H7 (cell line): ENCODE results near the gene LY6G5B. TPM values are rescaled to one million over a fixed set of nuclear protein-coding genes. Genes with fewer than 3 reads are reported as not detected.

Experiments
- DNase-seq: peaks from one replicate; pipeline ENCODE4 v3.0.0; 2012
- H3K27me3 ChIP-seq: 2 replicates; pipeline ENCODE4 v1.6.0; 2011; ENCODE audit warnings: mild to moderate bottlenecking, low read length; ENCODE audit not compliant: control insufficient read depth, insufficient read depth
- H3K36me3 ChIP-seq: replicated peaks from 2 replicates; pipeline ENCODE4 v1.5.1; 2011; ENCODE audit warnings: low read length; ENCODE audit not compliant: control insufficient read depth, insufficient read depth
- H3K4me3 ChIP-seq: 2 replicates; pipeline ENCODE4 v1.5.1; 2011; ENCODE audit warnings: low read depth, mild to moderate bottlenecking, control low read depth, low read length, moderate library complexity; ENCODE audit not compliant: insufficient read depth
- total RNA-seq: library from RNA; depleted of rRNA; stranded (reverse); fragments of >200 nt; shearing (Covaris generic); gene quantifications from 2 replicates; pipeline ENCODE4 v1.2.3, GENCODE V29; 2014

Gene LY6G5B
- total RNA-seq, 1 experiment from 2014 or later: 2.9 TPM

DNA sequence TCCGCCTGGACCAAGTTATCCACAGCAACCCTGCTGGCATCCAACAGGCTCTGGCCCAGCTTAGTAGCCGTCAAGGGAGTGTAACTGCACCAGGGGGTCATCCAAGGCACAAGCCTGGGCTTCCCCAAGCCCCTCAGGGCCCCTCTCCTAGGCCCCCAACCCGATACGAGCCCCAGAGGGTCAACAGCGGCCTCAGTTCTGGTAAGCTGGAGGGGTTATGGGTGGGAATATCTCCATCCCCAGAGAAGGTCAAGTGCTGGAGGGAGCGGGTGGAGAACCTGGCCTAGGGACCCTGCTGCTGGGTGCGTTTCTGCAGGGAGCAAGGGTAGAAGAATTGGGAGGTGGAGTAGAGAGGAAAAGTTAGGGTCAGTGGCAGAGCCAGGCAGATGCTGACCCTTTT, 36.3 kb upstream of the LY6G5B start:
- Histone ChIP-seq H3K36me3 (peaks cover 77% of the 10 kb centered on the region), H3K27me3 (no peaks in the 10 kb centered on the region), H3K4me3 (no peak overlapping the region)
- no peak for DNase-seq

- H3K36me3 ChIP-seq: peaks cover 71% of the 10 kb centered on the region
- DNase-seq: no peak
- H3K27me3 ChIP-seq: no peaks in the 10 kb centered on the region
- no peak overlapping the region for H3K4me3 ChIP-seq
Measured at GRCh38 chr6:31634131-31634530, 35.6 kb upstream of the LY6G5B start.

GRCh38 chr6:31634969-31635575, 34.7 kb upstream of the LY6G5B start:
- H3K27me3 ChIP-seq: no peaks in the 10 kb centered on the region
- DNase-seq: no peak
- H3K36me3 ChIP-seq: peaks cover 71% of the 10 kb centered on the region
- H3K4me3 ChIP-seq: no peak overlapping the region

DNA sequence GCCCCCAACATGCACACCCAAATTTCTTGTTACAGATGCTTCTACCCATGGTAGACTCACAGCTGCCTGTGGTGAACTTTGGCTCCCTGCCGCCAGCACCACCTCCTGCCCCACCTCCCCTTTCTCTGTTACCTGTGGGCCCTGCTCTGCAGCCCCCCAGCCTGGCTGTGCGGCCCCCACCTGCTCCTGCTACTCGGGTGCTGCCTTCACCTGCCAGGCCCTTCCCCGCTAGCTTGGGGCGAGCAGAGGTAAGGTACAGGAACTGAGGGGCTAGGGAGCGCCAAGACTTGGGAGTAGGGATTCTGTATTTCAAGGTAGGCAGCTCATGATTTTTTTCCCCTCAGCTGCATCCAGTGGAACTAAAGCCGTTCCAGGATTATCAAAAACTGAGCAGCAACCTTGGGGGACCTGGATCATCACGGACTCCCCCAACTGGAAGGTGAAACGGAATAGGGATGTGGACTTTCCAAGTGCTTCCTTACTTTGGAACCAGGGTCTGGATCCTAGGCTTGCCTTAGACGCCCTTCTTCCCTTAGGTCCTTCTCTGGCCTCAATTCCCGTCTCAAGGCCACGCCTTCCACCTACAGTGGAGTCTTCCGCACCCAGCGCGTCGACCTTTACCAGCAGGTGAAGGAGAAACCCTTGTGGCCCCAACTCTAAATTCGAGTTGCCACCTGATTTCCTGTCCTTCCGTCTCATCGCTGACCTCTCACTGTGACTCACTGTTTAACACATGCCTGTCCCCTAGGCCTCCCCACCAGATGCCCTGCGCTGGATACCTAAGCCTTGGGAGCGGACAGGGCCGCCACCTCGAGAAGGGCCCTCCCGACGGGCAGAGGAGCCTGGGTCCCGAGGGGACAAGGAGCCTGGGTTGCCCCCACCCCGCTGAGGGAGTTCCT, 32.8 kb upstream of the LY6G5B start:
- DNase-seq: no peak
- no peaks in the 10 kb centered on the region for H3K27me3 ChIP-seq
- no peak overlapping the region for H3K4me3 ChIP-seq
- peaks cover 73% of the 10 kb centered on the region for H3K36me3 ChIP-seq

DNA sequence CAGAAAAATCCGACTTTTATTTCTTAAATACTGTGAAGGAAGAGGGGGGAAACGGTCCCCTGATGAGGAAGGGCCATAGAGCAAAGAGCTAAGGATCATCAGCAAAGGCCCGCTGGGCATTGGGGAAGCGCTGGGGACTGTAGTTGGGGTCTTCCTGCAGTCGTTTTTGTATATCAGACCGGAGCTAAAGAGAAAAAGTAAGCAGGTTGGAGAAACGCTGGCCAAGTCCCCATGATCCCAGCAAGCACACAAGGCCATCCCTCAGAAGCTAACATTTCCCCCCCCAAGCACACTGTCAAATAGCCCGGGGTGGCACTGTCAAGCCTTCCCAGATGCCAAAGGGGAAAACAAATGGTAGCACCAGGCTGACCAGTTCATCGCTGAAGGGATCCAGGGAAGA, 30.7 kb upstream of the LY6G5B start:
- DNase-seq: no peak
- peaks cover 65% of the 10 kb centered on the region for H3K36me3 ChIP-seq
- no peaks in the 10 kb centered on the region for H3K27me3 ChIP-seq
- no peak overlapping the region for H3K4me3 ChIP-seq

- no peak for DNase-seq
- Histone ChIP-seq H3K4me3 (no peak overlapping the region), H3K36me3 (peaks cover 64% of the 10 kb centered on the region), H3K27me3 (no peaks in the 10 kb centered on the region)
Measured at GRCh38 chr6:31639449-31639861, 30.3 kb upstream of the LY6G5B start.

DNA sequence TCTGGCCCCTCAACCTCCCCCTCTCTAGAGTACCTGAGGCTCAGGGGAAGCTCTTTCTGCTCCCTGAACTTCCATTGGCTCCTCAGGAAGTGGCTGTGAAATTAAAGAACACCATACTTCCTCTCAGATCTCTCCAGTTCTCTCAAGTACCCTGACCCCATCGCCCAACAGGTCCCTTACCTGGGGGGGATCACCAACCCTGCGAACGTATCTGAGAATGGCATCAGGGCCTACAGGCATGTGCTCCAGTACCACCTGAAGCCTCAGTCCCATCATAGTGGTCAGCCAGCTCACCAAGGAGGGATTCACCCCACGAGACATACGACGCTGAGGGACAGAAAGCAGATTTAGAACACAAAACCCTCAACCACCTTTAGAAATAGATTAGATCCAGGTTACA, 29.2 kb upstream of the LY6G5B start:
- DNase-seq: no peak
- Histone ChIP-seq H3K27me3 (no peaks in the 10 kb centered on the region), H3K4me3 (no peak overlapping the region), H3K36me3 (peaks cover 63% of the 10 kb centered on the region)

- DNase-seq: no peak
- Histone ChIP-seq H3K4me3 (no peak overlapping the region), H3K36me3 (peaks cover 58% of the 10 kb centered on the region), H3K27me3 (no peaks in the 10 kb centered on the region)
Measured at GRCh38 chr6:31641370-31641769, 28.4 kb upstream of the LY6G5B start.

DNA sequence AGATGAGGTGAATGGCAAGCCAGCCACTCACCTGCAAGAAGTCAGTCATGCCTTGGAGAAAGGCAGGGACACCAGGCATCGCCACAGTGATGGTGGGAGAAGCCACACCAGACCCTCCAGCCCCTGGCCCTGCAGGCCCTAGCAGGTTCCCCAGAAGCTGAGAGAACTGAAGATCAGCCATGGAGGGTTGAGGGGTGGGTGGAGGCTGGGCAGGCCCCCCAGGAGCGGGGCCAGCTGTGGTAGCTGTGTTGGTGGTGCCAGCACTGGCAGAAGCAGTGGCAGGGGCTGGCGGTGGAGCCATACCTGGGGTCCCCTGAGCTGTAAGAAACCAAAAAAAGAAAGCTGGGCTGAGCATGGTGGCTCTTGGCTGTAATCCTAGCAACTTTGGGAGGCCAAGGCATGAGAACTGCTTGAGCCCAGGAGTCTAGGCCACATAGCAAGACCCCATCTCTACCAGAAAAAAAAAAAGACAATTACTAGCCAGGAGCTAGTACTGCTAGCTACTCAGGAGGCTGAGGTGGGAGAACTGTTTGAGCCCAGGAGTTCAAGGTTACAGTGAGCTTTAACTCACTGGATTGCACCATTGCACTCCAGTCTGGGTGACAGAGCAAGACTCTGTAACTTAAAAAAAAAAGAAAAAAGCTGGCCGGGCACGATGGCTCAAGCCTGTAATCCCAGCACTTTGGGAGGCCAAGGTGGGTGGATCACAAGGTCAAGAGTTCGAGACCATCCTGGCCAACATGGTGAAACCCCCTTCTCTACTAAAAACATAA, 26.8 kb upstream of the LY6G5B start:
- H3K27me3 ChIP-seq: no peaks in the 10 kb centered on the region
- H3K36me3 ChIP-seq: peaks cover 53% of the 10 kb centered on the region
- no peak overlapping the region for H3K4me3 ChIP-seq
- no peak for DNase-seq

DNA sequence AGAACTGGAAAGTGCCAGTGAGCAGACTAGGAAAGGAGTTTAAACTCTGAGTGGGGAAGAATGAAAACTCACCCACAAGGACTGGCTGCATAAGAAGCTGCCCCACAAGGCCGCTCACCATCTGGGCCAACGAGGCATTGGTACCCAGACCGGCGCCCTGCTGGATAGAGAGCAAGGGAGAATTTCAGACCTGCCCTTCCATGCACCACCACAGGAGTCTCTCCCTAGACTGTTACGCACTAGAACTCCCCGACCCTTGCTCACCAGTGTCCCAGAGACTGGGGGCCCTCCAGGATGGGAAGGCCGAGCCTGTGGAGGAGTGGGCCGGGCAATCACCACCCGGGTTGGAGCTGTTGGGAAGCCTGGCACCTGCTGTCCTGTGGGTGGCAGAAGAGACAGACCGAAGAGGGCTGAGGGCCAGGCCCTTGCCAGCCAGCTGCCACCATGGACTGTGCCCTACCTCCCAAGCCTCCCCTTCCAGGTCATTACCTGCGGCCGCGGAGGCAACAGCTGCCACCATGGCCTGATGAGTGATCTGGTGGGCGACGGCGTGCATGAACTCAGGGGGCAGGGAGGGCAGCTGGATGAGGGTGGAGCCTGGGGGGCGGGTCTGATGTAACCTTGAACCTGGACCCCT, 25.8 kb upstream of the LY6G5B start:
- DNase-seq: no peak
- H3K27me3 ChIP-seq: no peaks in the 10 kb centered on the region
- peaks cover 62% of the 10 kb centered on the region for H3K36me3 ChIP-seq
- no peak overlapping the region for H3K4me3 ChIP-seq

DNA sequence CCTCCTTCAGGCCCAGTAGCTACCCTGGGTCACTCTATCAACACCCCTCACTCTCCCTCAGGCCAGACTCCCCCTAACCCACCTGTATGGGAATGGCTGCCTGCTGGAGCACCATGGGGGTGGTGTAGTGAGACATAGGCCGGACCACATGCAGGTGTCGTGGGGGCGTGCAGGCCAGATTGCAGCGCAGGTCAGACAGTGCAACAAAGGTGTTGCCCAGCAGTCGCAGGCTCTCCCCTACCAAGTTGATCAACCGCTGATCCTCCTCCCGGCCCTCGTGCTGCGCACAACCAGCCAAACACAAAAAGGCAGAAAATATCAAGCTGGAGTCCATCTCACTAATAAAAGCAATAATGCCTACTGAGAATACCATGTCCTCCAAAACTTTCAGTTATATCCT, 24.5 kb upstream of the LY6G5B start:
- Histone ChIP-seq H3K36me3 (peaks cover 61% of the 10 kb centered on the region), H3K4me3 (no peak overlapping the region), H3K27me3 (no peaks in the 10 kb centered on the region)

DNA sequence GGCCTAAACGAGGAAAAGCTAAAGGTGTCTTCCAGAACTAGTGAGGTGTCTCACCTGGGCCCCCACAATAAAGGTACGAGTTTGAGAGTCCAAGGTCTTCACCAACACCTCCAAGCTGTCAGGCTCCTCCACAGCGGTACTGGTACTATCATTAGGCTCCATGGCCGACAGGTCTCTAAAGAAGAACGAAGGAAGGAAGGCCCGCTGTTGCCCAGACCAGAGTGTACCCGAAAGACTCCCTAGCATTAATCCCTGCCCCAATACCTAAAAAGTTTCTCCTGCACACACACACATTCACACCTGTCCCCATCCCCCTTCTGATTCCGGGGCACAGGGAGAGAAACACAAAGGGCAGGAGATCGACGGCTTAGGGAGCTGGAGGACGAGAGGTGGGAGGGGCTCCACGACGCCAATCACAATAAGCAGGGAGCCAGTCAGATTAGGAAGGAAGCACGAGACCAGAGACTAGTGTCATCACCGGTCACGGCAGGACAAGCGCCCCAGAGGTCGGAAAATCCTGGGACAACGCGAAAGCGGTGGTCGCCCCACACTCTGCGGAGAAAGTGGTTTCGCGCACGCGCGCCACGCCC, 18.1 kb upstream of the LY6G5B start:
- Histone ChIP-seq H3K36me3 (peaks cover 20% of the 10 kb centered on the region), H3K4me3 (peak overlapping the region; percentile 98), H3K27me3 (no peaks in the 10 kb centered on the region)
- peak; percentile 94 for DNase-seq

More for the DNA sequence above, 24.5 kb upstream of the LY6G5B start:
- DNase-seq: no peak

- peak overlapping the region; percentile 98 for H3K4me3 ChIP-seq
- DNase-seq: peak; percentile 95
- H3K27me3 ChIP-seq: no peaks in the 10 kb centered on the region
- H3K36me3 ChIP-seq: peaks cover 15% of the 10 kb centered on the region
Measured at GRCh38 chr6:31652925-31653724, 16.7 kb upstream of the LY6G5B start.
